Measurements from ENCODE around the gene POFUT1.
"Not testable (repeated sequence)": the region's sequence is repeated elsewhere in the genome, so short reads cannot be mapped to it uniquely, and the experiment has no call there.

POFUT1 gene

GRCh38 chr20:32244959-32245358 lies 37.3 kb downstream of the POFUT1 start:
- Histone ChIP-seq H3K27me3 (ENCODE audit: control insufficient read depth in 2 of 2, insufficient read depth in 2 of 2, low read length in 2 of 2) (no peaks in the 10 kb centered on the region), H3K36me3 (ENCODE audit: control insufficient read depth in 2 of 2, insufficient read depth in 2 of 2, low read length in 2 of 2) (no peaks in the 10 kb centered on the region), H3K9ac (ENCODE audit: low read depth in 1 of 2, low read length in 2 of 2) (no peak overlapping the region), H3K9me3 (ENCODE audit: control insufficient read depth in 2 of 2, low read length in 2 of 2) (no peaks in the 10 kb centered on the region), H3K27ac (ENCODE audit: low read depth in 2 of 2, low read length in 2 of 2) (no peak overlapping the region), H3K4me1 (ENCODE audit: control insufficient read depth in 2 of 2, insufficient read depth in 2 of 2, low read length in 2 of 2) (peaks cover 0 to 5% of the 10 kb centered on the region in 2 donors), H3K4me3 (ENCODE audit: low read length in 2 of 2) (no peak overlapping the region)

DNA sequence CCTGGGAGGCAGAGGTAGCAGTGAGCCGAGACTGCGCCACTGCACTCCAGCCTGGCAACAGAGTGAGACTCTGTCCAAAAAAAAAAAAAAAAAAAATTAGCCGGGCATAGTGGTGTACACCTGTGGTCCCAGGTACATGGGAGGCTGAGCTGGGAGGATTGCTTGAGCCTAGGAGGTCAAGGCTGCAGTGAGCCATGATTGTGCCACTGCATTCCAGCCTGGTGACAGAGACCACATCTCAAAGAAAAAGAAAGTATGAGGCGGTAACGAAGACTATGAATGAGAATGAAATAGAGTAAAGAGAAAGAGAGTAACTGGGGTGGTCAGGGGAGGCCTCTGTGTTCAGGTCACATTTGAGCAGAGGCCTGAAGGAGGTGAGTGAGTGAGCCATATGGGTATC lies 38.5 kb downstream of the POFUT1 start:
- H3K9me3 ChIP-seq (ENCODE audit: control insufficient read depth in 2 of 2, low read length in 2 of 2); H3K27ac ChIP-seq (ENCODE audit: low read depth in 2 of 2, low read length in 2 of 2); H3K4me1 ChIP-seq (ENCODE audit: control insufficient read depth in 2 of 2, insufficient read depth in 2 of 2, low read length in 2 of 2); H3K4me3 ChIP-seq (ENCODE audit: low read length in 2 of 2); H3K9ac ChIP-seq (ENCODE audit: low read depth in 1 of 2, low read length in 2 of 2); H3K27me3 ChIP-seq (ENCODE audit: control insufficient read depth in 2 of 2, insufficient read depth in 2 of 2, low read length in 2 of 2); H3K36me3 ChIP-seq (ENCODE audit: control insufficient read depth in 2 of 2, insufficient read depth in 2 of 2, low read length in 2 of 2): not testable (repeated sequence)

GRCh38 chr20:32248043-32248442 lies 40.4 kb downstream of the POFUT1 start:
- peaks cover 0 to 5% of the 10 kb centered on the region in 2 donors for H3K4me1 ChIP-seq (ENCODE audit: control insufficient read depth in 2 of 2, insufficient read depth in 2 of 2, low read length in 2 of 2)
- H3K36me3 ChIP-seq (ENCODE audit: control insufficient read depth in 2 of 2, insufficient read depth in 2 of 2, low read length in 2 of 2) = no peaks in the 10 kb centered on the region
- H3K9me3 ChIP-seq (ENCODE audit: control insufficient read depth in 2 of 2, low read length in 2 of 2) = no peaks in the 10 kb centered on the region
- no peaks in the 10 kb centered on the region for H3K27me3 ChIP-seq (ENCODE audit: control insufficient read depth in 2 of 2, insufficient read depth in 2 of 2, low read length in 2 of 2)
- no peak overlapping the region for H3K27ac ChIP-seq (ENCODE audit: low read depth in 2 of 2, low read length in 2 of 2)
- H3K4me3 ChIP-seq (ENCODE audit: low read length in 2 of 2) = no peak overlapping the region
- H3K9ac ChIP-seq (ENCODE audit: low read depth in 1 of 2, low read length in 2 of 2) = no peak overlapping the region

GRCh38 chr20:32249030-32249738 lies 41.5 kb downstream of the POFUT1 start:
- H3K36me3 ChIP-seq (ENCODE audit: control insufficient read depth in 2 of 2, insufficient read depth in 2 of 2, low read length in 2 of 2) = no peaks in the 10 kb centered on the region
- H3K4me3 ChIP-seq (ENCODE audit: low read length in 2 of 2) = no peak overlapping the region
- no peak overlapping the region for H3K27ac ChIP-seq (ENCODE audit: low read depth in 2 of 2, low read length in 2 of 2)
- H3K27me3 ChIP-seq (ENCODE audit: control insufficient read depth in 2 of 2, insufficient read depth in 2 of 2, low read length in 2 of 2) = no peaks in the 10 kb centered on the region
- H3K4me1 ChIP-seq (ENCODE audit: control insufficient read depth in 2 of 2, insufficient read depth in 2 of 2, low read length in 2 of 2) = peaks cover 0 to 4% of the 10 kb centered on the region in 2 donors
- H3K9ac ChIP-seq (ENCODE audit: low read depth in 1 of 2, low read length in 2 of 2) = no peak overlapping the region
- no peaks in the 10 kb centered on the region for H3K9me3 ChIP-seq (ENCODE audit: control insufficient read depth in 2 of 2, low read length in 2 of 2)

DNA sequence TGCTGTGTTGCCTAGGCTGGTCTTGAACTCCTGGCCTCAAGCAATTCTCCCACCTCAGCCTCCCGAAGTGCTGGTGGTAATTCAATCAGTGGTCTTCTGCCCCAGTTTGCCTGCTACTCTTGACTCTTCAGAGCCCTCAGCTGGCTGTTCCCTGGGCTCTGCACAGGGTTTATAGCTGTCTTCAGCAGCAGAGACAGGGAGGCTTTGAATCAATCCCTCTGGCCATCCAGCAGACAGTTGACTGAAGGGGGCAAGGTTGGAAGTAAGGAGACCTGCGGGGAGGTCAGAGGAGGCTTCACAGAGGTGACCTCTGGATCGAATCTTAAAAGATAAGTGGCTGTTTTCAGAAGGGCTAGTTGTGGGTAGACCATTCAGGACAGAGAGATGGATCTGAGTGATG lies 43.8 kb downstream of the POFUT1 start:
- Histone ChIP-seq H3K4me1 (ENCODE audit: control insufficient read depth in 2 of 2, insufficient read depth in 2 of 2, low read length in 2 of 2) (peaks cover 0 to 7% of the 10 kb centered on the region in 2 donors), H3K9me3 (ENCODE audit: control insufficient read depth in 2 of 2, low read length in 2 of 2) (no peaks in the 10 kb centered on the region), H3K27me3 (ENCODE audit: control insufficient read depth in 2 of 2, insufficient read depth in 2 of 2, low read length in 2 of 2) (no peaks in the 10 kb centered on the region), H3K4me3 (ENCODE audit: low read length in 2 of 2) (no peak overlapping the region), H3K27ac (ENCODE audit: low read depth in 2 of 2, low read length in 2 of 2) (no peak overlapping the region), H3K9ac (ENCODE audit: low read depth in 1 of 2, low read length in 2 of 2) (no peak overlapping the region), H3K36me3 (ENCODE audit: control insufficient read depth in 2 of 2, insufficient read depth in 2 of 2, low read length in 2 of 2) (no peaks in the 10 kb centered on the region)

DNA sequence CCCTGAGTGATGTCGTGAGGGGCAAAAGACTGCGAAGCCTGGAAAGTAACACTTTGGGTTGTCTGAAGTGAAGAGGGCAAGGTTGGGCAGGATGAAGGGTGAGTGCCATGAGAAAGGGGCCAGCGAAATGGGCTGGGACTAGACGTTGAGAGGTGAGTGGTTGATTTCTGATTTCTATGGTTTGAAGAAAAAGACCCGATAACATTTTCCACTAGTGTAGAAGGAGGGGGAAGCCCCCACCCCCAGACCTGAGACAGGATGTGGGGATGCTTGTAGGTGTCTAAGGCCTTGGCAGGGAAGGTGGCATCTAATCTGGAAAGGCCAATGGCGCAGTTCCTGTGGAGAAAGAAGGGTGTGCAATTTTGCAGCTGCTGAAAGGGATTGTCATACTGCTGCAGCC lies 44.5 kb downstream of the POFUT1 start:
- no peaks in the 10 kb centered on the region for H3K27me3 ChIP-seq (ENCODE audit: control insufficient read depth in 2 of 2, insufficient read depth in 2 of 2, low read length in 2 of 2)
- no peak overlapping the region for H3K9ac ChIP-seq (ENCODE audit: low read depth in 1 of 2, low read length in 2 of 2)

GRCh38 chr20:32260973-32261372 lies 53.3 kb downstream of the POFUT1 start:
- not testable (repeated sequence) for H3K27ac ChIP-seq (ENCODE audit: low read depth in 2 of 2, low read length in 2 of 2); H3K27me3 ChIP-seq (ENCODE audit: control insufficient read depth in 2 of 2, insufficient read depth in 2 of 2, low read length in 2 of 2); H3K4me1 ChIP-seq (ENCODE audit: control insufficient read depth in 2 of 2, insufficient read depth in 2 of 2, low read length in 2 of 2); H3K9ac ChIP-seq (ENCODE audit: low read depth in 1 of 2, low read length in 2 of 2); H3K36me3 ChIP-seq (ENCODE audit: control insufficient read depth in 2 of 2, insufficient read depth in 2 of 2, low read length in 2 of 2); H3K4me3 ChIP-seq (ENCODE audit: low read length in 2 of 2); H3K9me3 ChIP-seq (ENCODE audit: control insufficient read depth in 2 of 2, low read length in 2 of 2)

More for the DNA sequence above, 44.5 kb downstream of the POFUT1 start:
- Histone ChIP-seq H3K27ac (ENCODE audit: low read depth in 2 of 2, low read length in 2 of 2) (no peak overlapping the region), H3K36me3 (ENCODE audit: control insufficient read depth in 2 of 2, insufficient read depth in 2 of 2, low read length in 2 of 2) (no peaks in the 10 kb centered on the region), H3K4me1 (ENCODE audit: control insufficient read depth in 2 of 2, insufficient read depth in 2 of 2, low read length in 2 of 2) (peaks cover 0 to 7% of the 10 kb centered on the region in 2 donors), H3K4me3 (ENCODE audit: low read length in 2 of 2) (no peak overlapping the region), H3K9me3 (ENCODE audit: control insufficient read depth in 2 of 2, low read length in 2 of 2) (no peaks in the 10 kb centered on the region)

DNA sequence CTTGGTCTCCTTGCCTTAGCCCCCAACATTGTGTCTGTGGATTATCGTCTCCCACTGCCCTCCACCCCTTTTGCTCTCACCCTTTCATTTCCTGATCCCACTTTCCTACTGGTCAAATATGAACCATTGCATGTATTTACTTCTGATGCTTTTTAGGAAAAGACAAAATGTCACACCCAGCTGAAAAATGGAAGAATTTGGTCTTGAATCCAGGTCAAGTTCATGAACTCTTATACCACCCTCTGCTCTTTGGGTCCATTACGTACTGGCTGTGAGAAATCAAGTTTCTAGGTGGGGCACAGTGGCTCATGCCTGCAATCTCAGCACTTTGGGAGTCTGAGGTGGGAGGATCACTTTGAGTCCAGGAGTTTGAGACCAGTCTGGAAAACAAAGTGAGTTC lies 54.0 kb downstream of the POFUT1 start:
- H3K4me1 ChIP-seq (ENCODE audit: control insufficient read depth in 2 of 2, insufficient read depth in 2 of 2, low read length in 2 of 2) = no peaks in the 10 kb centered on the region
- H3K9me3 ChIP-seq (ENCODE audit: control insufficient read depth in 2 of 2, low read length in 2 of 2) = no peaks in the 10 kb centered on the region
- H3K27me3 ChIP-seq (ENCODE audit: control insufficient read depth in 2 of 2, insufficient read depth in 2 of 2, low read length in 2 of 2) = no peaks in the 10 kb centered on the region
- H3K4me3 ChIP-seq (ENCODE audit: low read length in 2 of 2) = no peak overlapping the region
- no peak overlapping the region for H3K9ac ChIP-seq (ENCODE audit: low read depth in 1 of 2, low read length in 2 of 2)
- no peaks in the 10 kb centered on the region for H3K36me3 ChIP-seq (ENCODE audit: control insufficient read depth in 2 of 2, insufficient read depth in 2 of 2, low read length in 2 of 2)
- H3K27ac ChIP-seq (ENCODE audit: low read depth in 2 of 2, low read length in 2 of 2) = no peak overlapping the region

DNA sequence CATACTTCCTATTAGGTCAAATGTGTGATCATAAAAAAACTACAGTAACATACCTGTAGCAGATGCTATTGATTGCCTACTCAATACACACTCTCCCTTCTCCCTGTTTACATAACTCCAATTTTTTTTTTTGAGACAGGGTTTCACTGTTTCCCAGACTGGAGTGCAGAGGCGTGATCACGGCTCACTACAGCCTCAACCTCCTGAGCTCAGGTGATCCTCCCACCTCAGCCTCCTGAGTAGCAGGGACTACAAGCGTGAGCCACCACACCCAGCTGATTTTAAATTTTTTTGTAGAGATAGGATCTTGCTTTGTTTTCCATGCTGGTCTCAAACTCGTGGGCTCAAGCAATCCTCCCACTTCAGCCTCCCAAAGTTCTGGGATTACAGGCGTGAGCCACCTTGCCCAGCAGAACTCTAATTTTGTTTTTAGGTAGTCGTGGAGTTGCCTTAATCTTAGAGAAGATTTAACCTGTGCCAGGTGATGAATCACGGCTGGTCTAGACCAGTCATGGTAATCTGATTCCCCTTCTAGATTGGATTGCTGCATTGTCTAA lies 55.8 kb downstream of the POFUT1 start:
- Histone ChIP-seq H3K9me3 (ENCODE audit: control insufficient read depth in 2 of 2, low read length in 2 of 2) (no peaks in the 10 kb centered on the region), H3K4me1 (ENCODE audit: control insufficient read depth in 2 of 2, insufficient read depth in 2 of 2, low read length in 2 of 2) (no peaks in the 10 kb centered on the region), H3K27ac (ENCODE audit: low read depth in 2 of 2, low read length in 2 of 2) (no peak overlapping the region), H3K9ac (ENCODE audit: low read depth in 1 of 2, low read length in 2 of 2) (no peak overlapping the region), H3K27me3 (ENCODE audit: control insufficient read depth in 2 of 2, insufficient read depth in 2 of 2, low read length in 2 of 2) (no peaks in the 10 kb centered on the region), H3K36me3 (ENCODE audit: control insufficient read depth in 2 of 2, insufficient read depth in 2 of 2, low read length in 2 of 2) (no peaks in the 10 kb centered on the region), H3K4me3 (ENCODE audit: low read length in 2 of 2) (no peak overlapping the region)

GRCh38 chr20:32271620-32272019 lies 63.9 kb downstream of the POFUT1 start:
- no peaks in the 10 kb centered on the region for H3K9me3 ChIP-seq (ENCODE audit: control insufficient read depth in 2 of 2, low read length in 2 of 2)
- no peak overlapping the region for H3K4me3 ChIP-seq (ENCODE audit: low read length in 2 of 2)
- no peak overlapping the region for H3K9ac ChIP-seq (ENCODE audit: low read depth in 1 of 2, low read length in 2 of 2)
- no peaks in the 10 kb centered on the region for H3K27me3 ChIP-seq (ENCODE audit: control insufficient read depth in 2 of 2, insufficient read depth in 2 of 2, low read length in 2 of 2)
- no peak overlapping the region for H3K27ac ChIP-seq (ENCODE audit: low read depth in 2 of 2, low read length in 2 of 2)
- peaks cover 0 to 2% of the 10 kb centered on the region in 2 donors for H3K4me1 ChIP-seq (ENCODE audit: control insufficient read depth in 2 of 2, insufficient read depth in 2 of 2, low read length in 2 of 2)
- no peaks in the 10 kb centered on the region for H3K36me3 ChIP-seq (ENCODE audit: control insufficient read depth in 2 of 2, insufficient read depth in 2 of 2, low read length in 2 of 2)

Measured in mucosa of rectum (tissue), 2 donors.